ENCODE data around the gene F2R. TPM values are rescaled to one million over a fixed set of nuclear protein-coding genes. Genes with fewer than 3 reads are reported as not detected.
A peak's percentile ranks its signal among the peaks of the same experiment; 100 is the strongest.

Gene F2R
- total RNA-seq, 3 donors from 2014 or later, result 1.4 to 5.6 (median 4.3) TPM

DNA sequence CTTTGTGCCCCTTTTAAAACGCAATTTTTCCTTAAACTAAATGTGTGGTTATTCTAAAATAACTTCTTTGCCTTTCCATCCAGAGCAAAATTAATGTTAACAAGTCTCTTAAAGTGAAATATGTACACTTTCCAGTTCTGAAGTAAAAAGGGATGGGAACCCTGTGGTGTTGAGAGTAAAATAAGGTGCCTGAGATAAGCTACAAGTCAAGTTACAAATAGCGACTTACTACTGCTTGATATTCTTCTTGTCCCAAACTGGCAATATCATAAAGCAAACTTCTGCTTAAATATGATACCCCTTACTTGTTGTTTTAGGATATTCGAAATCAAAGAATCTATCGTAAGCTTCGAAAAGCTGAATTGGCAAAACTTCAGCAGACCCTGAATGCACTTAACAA, 18.3 kb upstream of the F2R start:
- no peaks in the 10 kb centered on the region for H3K27me3 Mint-ChIP-seq (ENCODE audit: low read depth)
- DNase-seq, result no peak
- no peaks in the 10 kb centered on the region for H3K9me3 Mint-ChIP-seq
- H3K36me3 Mint-ChIP-seq (ENCODE audit: insufficient read depth), result peaks cover 46% of the 10 kb centered on the region
- ATAC-seq, result no peak
- H3K4me3 Mint-ChIP-seq, result no peak overlapping the region
- no peaks in the 10 kb centered on the region for H3K4me1 Mint-ChIP-seq (ENCODE audit: low read depth)

DNA sequence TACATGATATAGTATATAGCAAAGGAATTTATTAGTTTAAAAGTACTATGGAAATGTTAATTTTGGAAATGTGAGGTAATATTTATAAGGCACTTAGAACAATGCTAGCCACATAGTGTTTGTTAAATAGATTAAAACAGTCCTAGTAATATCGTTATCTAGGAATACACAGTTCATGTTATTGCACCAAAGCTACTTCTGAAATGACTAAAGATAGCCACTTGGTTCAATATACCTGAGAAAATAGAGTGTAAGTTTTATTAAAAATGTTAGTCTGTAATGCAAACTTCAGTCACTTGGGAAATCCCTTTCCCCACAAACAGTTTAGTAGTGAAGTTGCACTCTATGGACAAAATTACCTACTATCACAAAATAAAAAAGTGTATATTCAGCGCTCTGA, 15.4 kb upstream of the F2R start:
- no peak for DNase-seq
- no peak overlapping the region for H3K4me3 Mint-ChIP-seq
- peaks cover 38% of the 10 kb centered on the region for H3K36me3 Mint-ChIP-seq (ENCODE audit: insufficient read depth)
- no peaks in the 10 kb centered on the region for H3K4me1 Mint-ChIP-seq (ENCODE audit: low read depth)
- ATAC-seq, result no peak
- H3K9me3 Mint-ChIP-seq, result no peaks in the 10 kb centered on the region
- no peaks in the 10 kb centered on the region for H3K27me3 Mint-ChIP-seq (ENCODE audit: low read depth)

DNA sequence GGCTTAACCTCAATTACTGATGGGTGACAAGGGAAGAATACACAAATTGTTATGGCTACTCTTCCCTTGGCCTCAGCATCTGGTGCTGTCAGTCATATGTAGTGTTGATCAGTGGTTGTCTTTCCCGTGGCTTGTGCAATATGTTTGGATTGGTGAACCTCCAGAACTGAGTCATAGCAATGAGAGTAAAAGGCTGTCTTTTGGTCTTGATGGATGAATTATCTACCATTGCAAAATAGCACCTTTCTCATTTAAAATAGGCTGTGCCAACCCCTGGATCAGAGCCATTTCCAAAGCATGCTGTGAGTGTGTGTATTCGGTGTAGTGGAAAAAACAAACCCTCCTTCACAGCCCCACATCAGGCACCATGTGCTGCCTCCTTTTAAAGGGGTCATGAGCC, 14.6 kb upstream of the F2R start:
- Mint-ChIP-seq H3K27me3 (ENCODE audit: low read depth) (no peaks in the 10 kb centered on the region), H3K4me3 (no peak overlapping the region), H3K9me3 (no peaks in the 10 kb centered on the region), H3K36me3 (ENCODE audit: insufficient read depth) (peaks cover 37% of the 10 kb centered on the region), H3K4me1 (ENCODE audit: low read depth) (no peaks in the 10 kb centered on the region)
- no peak for DNase-seq
- no peak for ATAC-seq

DNA sequence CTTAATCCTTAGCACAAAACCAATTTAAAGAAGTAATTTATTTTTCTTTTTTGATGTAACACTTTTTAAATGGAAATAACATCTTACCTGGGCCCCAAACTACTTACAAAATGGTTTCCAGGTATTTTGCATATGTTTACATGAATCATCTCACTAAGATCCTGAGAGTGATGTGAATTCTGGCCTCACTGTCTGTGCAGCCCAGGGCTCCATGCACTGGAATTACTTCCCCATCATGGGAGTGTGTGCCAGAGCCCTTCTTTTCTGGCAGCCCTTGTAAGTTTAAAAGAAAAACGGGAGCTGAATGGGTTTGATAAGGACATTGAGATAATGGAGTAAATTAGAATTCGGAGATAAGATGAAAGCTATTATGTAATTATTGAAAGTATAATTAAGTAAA, 12.2 kb upstream of the F2R start:
- no peaks in the 10 kb centered on the region for H3K9me3 Mint-ChIP-seq
- ATAC-seq (no peak), DNase-seq (no peak)
- no peaks in the 10 kb centered on the region for H3K27me3 Mint-ChIP-seq (ENCODE audit: low read depth)
- H3K4me1 Mint-ChIP-seq (ENCODE audit: low read depth), result no peaks in the 10 kb centered on the region
- peaks cover 35% of the 10 kb centered on the region for H3K36me3 Mint-ChIP-seq (ENCODE audit: insufficient read depth)
- no peak overlapping the region for H3K4me3 Mint-ChIP-seq

DNA sequence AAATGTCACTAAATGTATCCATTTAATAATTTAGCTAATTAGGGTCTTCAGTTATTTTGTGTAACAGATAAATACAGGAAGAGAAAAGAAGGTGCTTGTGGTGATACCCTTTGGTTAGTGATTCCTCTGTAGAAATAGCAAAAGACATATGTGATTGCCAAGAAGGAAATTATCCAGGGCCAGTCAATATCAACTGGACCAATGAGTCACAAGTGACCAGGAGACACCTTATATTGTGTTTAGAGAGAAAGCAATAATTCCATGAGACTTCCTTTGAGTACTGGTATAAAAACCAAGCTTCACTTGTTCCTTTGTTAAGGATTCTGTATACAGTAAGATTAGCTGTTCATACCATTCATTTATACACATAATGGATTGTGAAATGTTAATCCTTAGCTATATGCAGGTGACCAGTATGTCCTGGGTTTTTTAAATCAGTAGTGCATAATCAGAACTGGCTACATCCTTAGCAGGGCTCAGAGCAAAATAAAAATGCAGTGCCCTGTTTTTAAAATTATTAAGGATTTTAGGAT, 11.7 kb upstream of the F2R start:
- Mint-ChIP-seq H3K4me3 (no peak overlapping the region), H3K36me3 (ENCODE audit: insufficient read depth) (peaks cover 33% of the 10 kb centered on the region), H3K4me1 (ENCODE audit: low read depth) (no peaks in the 10 kb centered on the region), H3K9me3 (no peaks in the 10 kb centered on the region), H3K27me3 (ENCODE audit: low read depth) (no peaks in the 10 kb centered on the region)
- ATAC-seq (no peak), DNase-seq (no peak)

DNA sequence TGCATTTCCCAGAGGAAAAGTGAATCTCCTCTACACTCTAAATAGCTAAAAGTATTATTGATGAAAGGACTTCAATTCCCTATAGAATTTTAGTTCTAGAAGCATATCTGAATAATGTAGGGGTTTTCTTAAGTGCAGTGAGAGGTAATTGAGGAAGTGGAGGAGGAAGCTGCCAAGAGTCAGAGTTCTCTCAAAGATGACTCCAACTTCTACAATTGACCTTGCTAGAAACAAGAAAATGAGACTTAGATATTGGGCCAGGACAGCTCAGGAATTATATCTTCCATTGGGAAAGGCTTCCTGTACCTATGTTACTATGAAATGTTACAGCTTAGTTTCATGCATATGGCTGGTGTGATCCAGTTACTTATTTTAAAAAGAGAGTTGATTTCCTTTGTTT, 10.4 kb upstream of the F2R start:
- Mint-ChIP-seq H3K4me1 (ENCODE audit: low read depth) (peaks cover 4% of the 10 kb centered on the region), H3K36me3 (ENCODE audit: insufficient read depth) (peaks cover 29% of the 10 kb centered on the region), H3K4me3 (no peak overlapping the region)

DNA sequence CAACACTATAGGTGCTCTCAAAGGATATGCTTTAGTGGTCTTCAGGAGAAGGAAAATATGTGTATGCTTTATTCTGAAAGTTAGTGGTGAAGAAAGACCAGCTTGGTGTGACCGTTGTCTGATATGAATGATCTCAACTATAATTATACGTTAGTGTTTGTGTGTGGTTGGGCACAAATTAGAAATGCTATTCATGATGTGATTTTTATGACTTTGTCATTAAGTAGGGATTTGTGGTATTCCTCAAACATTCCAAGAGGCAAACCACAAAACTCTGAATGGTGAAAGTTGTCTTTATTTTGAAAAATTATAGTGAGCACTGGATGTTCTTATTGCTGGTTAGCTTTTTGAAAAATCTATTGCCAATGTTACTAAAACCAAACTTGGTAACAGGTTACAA, 6.2 kb upstream of the F2R start:
- Mint-ChIP-seq H3K36me3 (ENCODE audit: insufficient read depth) (peaks cover 11% of the 10 kb centered on the region), H3K9me3 (no peaks in the 10 kb centered on the region), H3K4me1 (ENCODE audit: low read depth) (peaks cover 22% of the 10 kb centered on the region), H3K4me3 (no peak overlapping the region), H3K27me3 (ENCODE audit: low read depth) (peaks cover 12% of the 10 kb centered on the region)
- DNase-seq (no peak), ATAC-seq (no peak)

More for the DNA sequence above, 10.4 kb upstream of the F2R start:
- ATAC-seq (no peak), DNase-seq (no peak)
- Mint-ChIP-seq H3K9me3 (no peaks in the 10 kb centered on the region), H3K27me3 (ENCODE audit: low read depth) (no peaks in the 10 kb centered on the region)

DNA sequence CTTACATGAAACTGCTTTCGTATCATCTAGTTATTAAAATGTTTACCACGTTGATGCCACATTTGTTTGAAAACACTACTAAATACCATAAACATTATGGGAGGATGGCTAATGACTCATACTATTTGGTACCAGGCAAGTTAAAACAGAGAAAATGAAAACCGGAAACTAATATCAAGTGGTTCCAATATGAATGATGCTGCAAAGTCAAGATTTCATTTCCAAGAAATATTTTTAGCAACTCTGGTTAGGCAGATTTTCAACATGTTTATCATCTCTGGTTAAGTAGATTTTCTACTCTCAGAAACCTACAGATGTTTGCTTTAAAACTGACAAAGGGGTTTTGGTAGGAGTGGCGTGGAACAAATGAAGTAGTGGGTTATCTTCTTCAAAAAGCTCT, 4.9 kb upstream of the F2R start:
- H3K9me3 Mint-ChIP-seq, result no peaks in the 10 kb centered on the region
- peaks cover 28% of the 10 kb centered on the region for H3K4me1 Mint-ChIP-seq (ENCODE audit: low read depth)
- no peak overlapping the region for H3K4me3 Mint-ChIP-seq
- H3K27me3 Mint-ChIP-seq (ENCODE audit: low read depth), result peaks cover 15% of the 10 kb centered on the region
- H3K36me3 Mint-ChIP-seq (ENCODE audit: insufficient read depth), result peaks cover 7% of the 10 kb centered on the region
- ATAC-seq (peak in 1 of 2 donors; percentile 40), DNase-seq (no peak)

DNA sequence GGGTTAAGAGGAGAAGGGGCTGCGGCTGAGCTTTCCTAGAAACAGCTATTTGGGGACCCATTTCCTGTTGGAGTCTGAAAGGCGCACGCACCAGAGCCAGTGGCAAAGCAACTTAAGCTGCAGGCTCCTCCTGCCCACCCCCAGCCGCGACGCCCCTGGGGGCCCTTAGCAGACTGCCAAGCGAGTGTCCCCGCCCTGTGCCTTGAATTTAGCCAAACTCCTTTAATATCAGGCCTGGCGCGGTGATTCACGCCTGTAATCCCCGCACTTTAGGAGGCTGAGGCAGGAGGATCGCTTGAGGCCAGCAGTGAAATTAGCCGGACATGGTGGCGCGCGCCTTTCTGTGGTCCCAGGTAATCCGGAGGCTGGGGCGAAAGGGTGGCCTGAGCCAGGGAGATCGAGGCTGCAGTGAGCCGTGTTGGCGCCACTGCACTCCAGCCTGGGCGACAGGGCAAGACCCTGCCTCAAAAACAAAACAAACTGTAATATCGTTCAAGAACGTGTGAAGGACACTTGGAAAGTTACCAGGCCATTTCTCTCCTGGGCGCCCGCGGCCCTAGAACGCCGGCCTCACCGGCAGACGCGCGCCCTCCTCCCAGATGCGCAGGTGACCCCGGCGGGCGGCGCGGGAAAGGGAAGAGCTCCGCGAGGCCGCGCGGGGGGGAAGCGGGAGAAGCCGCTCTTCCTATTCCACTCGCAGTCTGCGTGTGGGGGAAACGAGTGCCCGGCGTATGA, 1.0 kb upstream of the F2R start:
- Mint-ChIP-seq H3K4me1 (ENCODE audit: low read depth) (peaks cover 39% of the 10 kb centered on the region), H3K27me3 (ENCODE audit: low read depth) (peaks cover 32% of the 10 kb centered on the region), H3K4me3 (peak overlapping the region; percentile 83), H3K36me3 (ENCODE audit: insufficient read depth) (no peaks in the 10 kb centered on the region), H3K9me3 (no peaks in the 10 kb centered on the region)
- DNase-seq, result no peak
- peak; percentile 5 to 13 for ATAC-seq

DNA sequence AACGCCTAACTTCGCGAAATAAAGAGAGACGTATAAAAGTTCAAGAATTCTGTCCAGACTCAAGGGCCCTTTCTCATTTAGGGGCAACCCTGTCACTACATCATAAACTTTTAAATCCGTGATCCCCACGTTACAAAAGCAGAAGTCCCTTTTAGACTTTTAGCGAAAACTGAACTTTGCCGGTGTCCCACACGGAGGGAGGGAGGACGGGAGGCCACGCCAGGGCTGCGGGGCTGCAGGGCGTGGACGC, 515 bp upstream of the F2R start:
- ATAC-seq (no peak), DNase-seq (no peak)
- H3K36me3 Mint-ChIP-seq (ENCODE audit: insufficient read depth), result no peaks in the 10 kb centered on the region
- peak overlapping the region; percentile 83 for H3K4me3 Mint-ChIP-seq
- peaks cover 37% of the 10 kb centered on the region for H3K4me1 Mint-ChIP-seq (ENCODE audit: low read depth)
- no peaks in the 10 kb centered on the region for H3K9me3 Mint-ChIP-seq
- peaks cover 32% of the 10 kb centered on the region for H3K27me3 Mint-ChIP-seq (ENCODE audit: low read depth)

DNA sequence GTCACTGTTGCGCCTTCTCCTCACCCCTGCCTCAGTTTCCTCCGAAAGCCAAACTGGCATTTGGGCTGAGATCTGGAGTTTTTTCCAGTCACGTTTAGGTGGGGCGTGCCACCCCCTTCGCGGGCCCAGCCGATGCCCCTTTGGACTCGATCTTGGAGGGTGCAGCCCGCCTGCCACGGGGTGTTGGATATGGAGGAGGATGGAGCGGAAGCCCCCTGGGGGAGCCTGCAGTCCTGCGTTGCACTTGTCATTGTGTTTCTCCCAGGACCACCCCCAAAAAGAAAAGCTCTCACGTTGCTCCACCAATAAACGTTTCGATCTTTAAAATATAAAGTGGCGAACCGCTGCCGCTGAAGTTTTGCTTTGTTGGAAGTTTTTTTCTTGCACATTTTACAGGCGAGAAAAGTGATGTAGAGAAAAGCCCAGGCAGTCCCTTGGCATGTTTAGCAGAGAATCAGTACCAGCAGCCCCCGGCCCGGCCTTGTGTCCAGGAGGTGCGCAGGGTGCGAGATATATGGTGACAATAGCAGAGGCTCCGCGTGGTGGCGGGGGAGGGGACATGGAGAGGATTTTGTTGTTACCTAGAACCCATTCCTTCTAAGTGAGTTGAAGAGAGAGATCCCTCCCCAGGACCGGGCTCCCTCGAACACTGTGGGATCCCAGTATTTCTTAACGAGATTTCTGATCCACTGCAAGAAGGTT, 681 bp downstream of the F2R start:
- DNase-seq (no peak), ATAC-seq (peak; percentile 4 to 9)
- Mint-ChIP-seq H3K4me1 (ENCODE audit: low read depth) (peaks cover 26% of the 10 kb centered on the region), H3K4me3 (peak overlapping the region; percentile 83), H3K9me3 (no peaks in the 10 kb centered on the region), H3K27me3 (ENCODE audit: low read depth) (peaks cover 32% of the 10 kb centered on the region), H3K36me3 (ENCODE audit: insufficient read depth) (no peaks in the 10 kb centered on the region)

DNA sequence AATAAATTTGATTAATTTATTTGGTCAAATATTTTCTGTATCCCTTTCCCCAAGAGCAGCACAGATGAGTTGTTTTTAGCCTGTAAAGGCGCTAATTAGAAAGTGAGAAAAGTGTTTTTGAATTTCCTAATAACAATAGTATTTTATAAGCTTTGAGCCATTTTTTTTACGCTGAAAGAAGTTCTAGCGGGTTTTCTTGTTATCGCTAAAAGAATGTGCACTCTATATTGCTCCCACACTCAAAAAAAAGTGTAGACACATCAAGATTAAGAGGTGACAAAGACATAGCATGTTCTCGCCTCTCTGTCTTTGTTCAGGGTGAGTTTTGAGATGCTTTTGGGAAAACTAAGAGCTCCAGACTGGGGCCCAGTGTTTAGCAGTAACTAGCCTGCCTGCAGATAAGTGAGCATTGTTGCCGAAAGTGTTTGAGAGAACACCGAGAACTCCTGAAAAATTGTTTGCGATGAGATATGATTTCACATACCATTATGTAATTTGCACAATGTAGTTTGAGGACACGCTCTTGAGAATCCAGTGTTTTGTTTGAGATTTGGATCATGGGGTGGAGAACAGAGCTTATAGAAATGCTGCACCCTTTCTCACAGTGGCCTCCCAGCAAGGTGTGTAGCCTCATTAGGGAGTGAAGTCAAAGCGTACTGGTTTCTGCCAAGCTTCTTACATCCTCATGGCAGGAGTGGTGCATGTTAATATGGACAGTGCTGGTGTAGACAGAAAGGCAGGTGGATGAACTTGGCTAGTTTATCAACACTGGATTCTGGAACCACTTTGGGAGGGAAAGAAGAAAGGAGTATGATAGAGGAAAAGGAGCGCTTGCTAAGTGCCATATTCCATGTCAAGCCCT, 1.5 kb downstream of the F2R start:
- Mint-ChIP-seq H3K4me3 (peak overlapping the region; percentile 83), H3K9me3 (no peaks in the 10 kb centered on the region), H3K36me3 (ENCODE audit: insufficient read depth) (no peaks in the 10 kb centered on the region), H3K27me3 (ENCODE audit: low read depth) (peaks cover 32% of the 10 kb centered on the region), H3K4me1 (ENCODE audit: low read depth) (peaks cover 25% of the 10 kb centered on the region)
- ATAC-seq (no peak), DNase-seq (no peak)

DNA sequence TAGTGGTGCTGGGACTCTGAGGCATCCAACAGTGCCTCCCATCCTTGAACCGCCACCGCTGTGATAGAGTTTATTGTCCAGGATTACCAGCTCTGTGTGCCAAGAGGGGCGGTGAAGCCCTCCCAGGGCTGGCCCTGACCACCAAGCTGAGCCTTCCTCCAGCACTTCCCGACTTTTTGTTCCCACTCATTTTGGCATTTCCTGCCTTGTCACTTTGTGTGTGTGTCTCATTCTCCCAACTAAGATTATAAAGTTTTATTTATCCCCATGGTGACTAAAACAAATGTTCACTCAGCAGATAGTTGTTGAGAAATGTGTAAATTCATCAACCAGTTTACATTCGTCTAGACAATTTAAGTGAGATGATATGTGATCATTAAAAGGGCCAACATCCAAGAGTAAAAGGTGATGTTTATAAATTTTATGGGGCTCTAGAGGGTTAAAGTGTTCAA, 2.5 kb downstream of the F2R start:
- ATAC-seq, result no peak
- Mint-ChIP-seq H3K36me3 (ENCODE audit: insufficient read depth) (no peaks in the 10 kb centered on the region), H3K4me1 (ENCODE audit: low read depth) (peaks cover 25% of the 10 kb centered on the region), H3K9me3 (no peaks in the 10 kb centered on the region), H3K27me3 (ENCODE audit: low read depth) (peaks cover 32% of the 10 kb centered on the region), H3K4me3 (no peak overlapping the region)
- no peak for DNase-seq

DNA sequence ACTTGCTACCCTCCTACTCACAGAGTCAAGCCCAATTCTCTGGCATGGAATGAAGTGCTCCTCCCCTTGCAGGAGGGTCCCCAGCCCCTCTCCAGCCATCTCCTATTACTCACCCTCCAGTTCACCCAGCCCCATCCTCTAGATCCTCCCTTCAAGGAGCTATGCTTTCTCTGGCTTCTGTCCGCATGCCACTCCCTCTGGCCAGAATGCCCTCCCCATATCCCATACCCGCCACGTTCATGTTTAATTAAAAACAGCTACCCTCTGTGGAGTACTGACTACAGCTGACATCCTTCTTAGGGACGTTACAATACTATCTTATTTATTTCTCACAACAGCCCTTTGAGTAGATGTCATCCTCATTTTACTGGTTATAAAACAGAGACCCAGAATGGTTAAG, 3.0 kb downstream of the F2R start:
- H3K4me1 Mint-ChIP-seq (ENCODE audit: low read depth), result peaks cover 25% of the 10 kb centered on the region
- H3K9me3 Mint-ChIP-seq, result no peaks in the 10 kb centered on the region
- no peaks in the 10 kb centered on the region for H3K36me3 Mint-ChIP-seq (ENCODE audit: insufficient read depth)
- no peak overlapping the region for H3K4me3 Mint-ChIP-seq
- H3K27me3 Mint-ChIP-seq (ENCODE audit: low read depth), result peaks cover 27% of the 10 kb centered on the region
- ATAC-seq (no peak), DNase-seq (no peak)

All from activated T-cell treated with anti-CD3 and anti-CD28 coated beads, Interleukin-2, amount 50 U/mL, for 4 hours (primary cell).